GM21825 (cell line): ENCODE data around the gene B3GNT2.
"Not testable (repeated sequence)": the region's sequence is repeated elsewhere in the genome, so short reads cannot be mapped to it uniquely, and the experiment has no call there.

Experiments used
- ATAC-seq: cut with Tn5 transposase; IDR thresholded peaks from one replicate; pipeline ENCODE4 v1.9.1; 2021; ENCODE audit warnings: mild to moderate bottlenecking, moderate library complexity; ENCODE audit not compliant: unreplicated experiment

The B3GNT2 gene, protein sequence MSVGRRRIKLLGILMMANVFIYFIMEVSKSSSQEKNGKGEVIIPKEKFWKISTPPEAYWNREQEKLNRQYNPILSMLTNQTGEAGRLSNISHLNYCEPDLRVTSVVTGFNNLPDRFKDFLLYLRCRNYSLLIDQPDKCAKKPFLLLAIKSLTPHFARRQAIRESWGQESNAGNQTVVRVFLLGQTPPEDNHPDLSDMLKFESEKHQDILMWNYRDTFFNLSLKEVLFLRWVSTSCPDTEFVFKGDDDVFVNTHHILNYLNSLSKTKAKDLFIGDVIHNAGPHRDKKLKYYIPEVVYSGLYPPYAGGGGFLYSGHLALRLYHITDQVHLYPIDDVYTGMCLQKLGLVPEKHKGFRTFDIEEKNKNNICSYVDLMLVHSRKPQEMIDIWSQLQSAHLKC

DNA sequence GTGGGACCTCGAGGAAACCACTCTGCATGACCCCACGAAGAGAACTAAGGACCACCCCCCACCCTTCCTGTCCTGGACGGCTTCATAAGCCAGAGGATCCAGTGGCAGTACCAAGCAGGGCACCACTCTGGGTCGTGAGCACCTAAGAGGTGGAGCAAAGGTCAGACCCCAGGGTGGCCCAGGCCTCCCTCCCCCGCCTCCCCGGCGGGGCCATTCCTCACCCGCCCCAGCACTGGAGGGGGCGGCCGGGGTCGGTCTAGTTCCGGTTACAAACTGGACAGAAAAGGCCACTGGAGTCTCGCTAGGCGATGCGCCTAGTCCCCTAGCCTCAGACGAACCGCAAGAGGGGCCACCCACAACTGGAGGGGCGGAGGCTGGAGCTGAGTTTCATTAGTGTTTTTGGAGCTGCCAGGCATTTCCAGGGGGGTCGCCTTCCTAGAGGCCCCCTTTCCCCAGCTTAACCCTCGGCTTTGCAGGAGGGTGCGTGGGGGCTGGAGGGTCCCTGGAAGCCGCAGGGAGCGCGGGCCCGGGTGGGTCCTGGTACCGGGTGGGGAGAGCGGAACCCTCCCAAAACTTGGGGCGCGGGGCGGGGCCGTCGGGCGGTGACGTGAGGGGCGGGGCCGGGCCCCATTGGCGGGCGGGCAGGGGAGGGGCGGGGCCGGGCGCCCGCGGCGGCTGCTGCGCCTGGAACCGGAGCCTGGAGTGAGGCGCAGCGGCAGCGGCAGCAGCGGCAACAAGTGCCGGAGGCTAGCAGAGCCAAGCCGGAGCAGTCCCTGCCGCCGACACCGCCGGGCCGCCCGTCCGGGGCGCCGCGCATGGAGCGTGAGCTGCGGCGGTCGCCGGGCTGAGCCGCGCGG, at the start of gene B3GNT2:
Gene B3GNT2 (plus strand): TSS at position 695 of the 857 bp plus-strand sequence. CDS start 26,106 bp downstream, outside the sequence.
- peak; percentile 49 for ATAC-seq

DNA sequence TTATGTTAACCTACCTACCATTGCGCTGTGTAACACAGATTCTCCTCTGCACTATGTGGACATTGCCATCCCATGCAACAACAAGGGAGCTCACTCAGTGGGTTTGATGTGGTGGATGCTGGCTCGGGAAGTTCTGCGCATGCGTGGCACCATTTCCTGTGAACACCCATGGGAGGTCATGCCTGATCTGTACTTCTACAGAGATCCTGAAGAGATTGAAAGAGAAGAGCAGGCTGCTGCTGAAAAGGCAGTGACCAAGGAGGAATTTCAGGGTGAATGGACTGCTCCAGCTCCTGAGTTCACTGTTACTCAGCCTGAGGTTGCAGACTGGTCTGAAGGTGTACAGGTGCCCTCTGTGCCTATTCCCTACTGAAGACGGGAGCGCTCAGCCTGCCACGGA, 49.1 kb upstream of the B3GNT2 start:
- ATAC-seq = not testable (repeated sequence)

DNA sequence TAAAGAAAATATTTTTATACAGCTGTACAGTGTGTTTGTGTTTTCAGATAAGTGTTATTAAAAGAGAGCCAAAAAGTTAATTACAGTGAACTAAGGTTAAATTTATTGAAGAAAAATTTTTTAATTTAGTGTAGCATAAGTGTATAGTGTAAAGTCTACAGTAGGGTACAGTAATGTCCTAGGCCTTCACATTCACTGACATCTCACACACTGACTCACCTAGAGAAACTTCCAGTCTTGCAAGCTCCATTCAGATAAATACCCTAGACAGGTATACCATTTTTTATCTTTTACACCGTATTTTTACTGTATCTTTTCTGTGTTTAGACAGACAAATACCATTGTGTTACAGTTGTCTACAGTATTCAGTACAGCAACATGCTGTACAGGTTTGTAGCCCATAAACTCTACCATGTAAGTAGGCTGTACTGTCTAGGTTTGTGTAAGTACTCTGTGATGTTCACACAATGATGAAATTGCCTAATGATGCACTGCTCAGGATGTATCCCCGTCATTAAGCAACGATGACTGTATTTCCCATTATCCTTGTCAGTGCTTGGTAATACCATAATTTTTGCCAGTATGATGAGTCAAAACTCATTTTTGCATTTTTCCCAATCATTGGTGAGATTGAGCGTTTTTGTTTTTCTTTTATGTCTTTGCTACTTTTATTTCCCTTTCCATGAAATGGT, 48.2 kb upstream of the B3GNT2 start:
- no peak for ATAC-seq

DNA sequence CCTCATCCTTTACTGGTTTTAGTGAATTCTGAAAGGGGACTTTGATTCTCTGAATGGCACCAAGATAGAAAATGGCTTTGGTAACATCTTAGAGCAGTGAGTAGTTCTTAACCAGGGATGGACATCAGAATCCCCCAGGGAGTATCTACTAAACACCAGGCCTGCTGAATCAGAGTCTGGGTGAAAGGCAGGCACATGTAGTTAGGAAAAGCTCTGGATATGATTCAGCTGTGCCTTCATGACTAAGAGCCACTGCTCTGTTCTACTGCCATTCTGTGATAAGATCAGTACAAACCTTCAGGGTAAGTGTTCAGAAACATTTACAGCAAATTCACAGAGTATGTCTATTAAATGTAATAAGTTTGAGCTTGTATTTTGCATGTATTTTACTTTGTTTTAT, 46.2 kb upstream of the B3GNT2 start:
- ATAC-seq = no peak

DNA sequence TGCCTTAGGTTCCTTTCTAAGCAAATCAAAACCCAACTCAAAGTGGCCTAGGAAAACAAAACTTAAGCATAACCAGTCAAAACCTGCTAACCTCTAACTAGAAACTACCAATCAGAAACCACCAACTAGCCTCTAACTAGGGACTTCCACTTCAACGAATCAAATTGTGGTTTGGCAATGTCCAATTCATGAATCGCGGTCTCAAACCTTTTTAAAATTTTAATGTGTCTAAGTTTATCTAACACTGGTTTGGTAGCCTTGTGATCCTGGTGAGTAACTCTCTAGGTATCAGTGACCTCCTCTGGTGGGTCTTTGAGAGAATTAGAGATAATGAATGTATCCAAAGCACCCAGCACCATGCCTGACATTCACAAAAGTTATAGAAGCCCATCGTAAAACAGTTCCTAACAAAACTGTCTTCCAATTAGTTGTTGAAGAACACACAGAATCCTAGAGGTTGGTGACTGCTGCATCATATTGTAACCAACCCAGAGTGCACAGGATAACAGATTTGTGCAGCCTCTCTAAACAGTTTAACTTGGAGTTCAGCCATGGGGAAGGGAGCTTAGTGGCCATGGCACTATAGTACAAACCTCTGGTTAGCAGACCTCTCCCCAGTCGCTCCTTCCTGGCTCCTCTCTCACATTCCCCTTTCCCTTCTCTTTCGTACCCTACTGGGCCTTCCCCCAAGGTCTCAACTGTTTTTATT, 45.2 kb upstream of the B3GNT2 start:
- no peak for ATAC-seq

DNA sequence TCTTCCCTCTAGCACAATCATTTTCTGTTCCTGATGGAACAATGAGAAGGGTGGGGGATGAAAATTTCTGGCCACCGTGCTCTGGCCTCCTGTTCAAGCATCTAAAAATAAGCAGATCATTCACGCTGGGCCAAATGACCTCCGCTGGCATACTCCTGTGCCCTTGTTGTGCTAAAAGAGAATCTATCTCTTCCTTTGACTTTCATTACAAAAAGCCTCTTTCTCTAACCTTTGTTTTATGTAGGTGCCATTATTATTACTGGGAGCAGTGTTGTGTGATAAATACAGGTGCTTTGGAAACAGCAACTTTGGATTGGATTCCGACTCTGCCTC, 44.6 kb upstream of the B3GNT2 start:
- ATAC-seq = no peak

DNA sequence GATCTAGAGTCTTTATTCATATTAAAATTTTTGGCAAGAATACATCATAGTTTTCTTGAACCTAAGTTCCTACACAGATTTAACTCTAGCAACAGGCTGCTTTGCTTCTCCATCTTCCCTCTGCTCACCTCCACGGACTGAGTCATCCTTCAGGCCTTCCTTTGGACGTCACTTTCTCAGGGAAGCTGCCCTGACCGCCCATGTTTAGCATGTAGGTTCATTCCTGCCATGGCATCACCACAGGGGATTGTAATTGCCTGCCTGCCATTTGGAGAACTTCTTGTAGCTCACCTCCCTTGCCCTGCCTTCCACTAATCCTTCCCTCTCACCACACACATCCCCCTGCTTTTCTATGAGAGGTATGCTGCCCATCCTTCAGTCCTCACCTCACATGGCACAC, 43.9 kb upstream of the B3GNT2 start:
- ATAC-seq = no peak

DNA sequence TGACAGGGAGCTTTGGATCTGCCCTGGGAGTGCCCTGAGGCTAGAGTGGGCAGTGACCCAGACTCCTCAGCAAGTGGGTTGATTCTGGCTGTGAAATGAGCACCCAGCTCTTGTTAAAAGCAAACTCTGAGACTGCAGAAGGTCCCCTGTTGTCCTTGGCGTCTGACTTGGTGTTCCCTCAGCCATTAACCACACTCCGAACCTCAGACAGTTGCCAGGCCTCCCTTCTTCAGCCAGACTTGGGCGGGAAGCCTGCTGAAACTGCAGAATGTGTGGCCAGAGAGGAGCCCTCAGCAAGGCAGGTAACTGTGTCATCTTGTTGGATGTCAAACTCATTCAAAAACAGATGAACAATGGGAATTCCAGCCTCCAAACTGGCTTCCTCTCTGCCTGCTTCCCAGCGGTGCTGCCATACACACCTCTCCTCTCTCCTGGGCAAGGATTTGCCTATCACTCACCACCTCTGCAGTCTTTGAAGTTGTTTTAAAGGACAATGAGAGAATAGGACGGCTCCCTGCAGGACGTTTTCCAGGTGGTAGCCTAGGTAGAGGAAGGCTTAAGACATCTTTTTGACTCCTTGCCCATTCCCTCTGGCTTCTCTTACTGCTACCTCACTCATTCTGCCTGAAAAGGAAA, 38.9 kb upstream of the B3GNT2 start:
- no peak for ATAC-seq

DNA sequence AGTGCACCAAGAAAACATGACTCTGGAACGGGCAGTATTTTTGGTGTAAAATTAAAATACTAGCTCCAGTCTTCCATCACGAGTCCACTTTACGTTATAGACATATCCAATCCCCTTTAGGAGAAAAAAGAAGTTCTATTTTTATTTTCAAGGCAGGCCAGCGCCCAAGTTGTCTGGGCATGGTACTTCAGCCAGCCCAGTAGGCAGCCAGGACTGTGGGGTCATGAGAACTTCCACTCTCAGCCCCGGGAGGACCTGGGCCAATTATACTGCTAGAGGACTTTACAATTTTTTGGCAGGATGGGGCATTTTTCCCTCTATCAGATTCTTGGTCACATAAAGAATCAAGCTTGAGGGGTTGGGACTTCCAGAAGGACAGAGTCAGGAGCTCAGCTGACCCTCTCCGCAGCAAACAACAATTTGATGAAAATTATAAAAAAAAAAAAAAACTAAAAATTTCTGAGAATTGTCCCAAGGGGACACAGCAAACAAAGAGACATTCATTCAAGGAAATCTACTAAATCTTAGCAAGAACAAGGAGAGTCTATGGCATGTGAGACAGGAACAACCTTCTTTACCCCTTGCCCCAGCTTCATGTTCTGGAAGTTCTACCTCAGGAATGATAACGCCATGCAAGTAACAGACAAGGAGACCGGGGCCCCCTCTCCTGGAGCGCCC, 37.3 kb upstream of the B3GNT2 start:
- ATAC-seq = no peak

DNA sequence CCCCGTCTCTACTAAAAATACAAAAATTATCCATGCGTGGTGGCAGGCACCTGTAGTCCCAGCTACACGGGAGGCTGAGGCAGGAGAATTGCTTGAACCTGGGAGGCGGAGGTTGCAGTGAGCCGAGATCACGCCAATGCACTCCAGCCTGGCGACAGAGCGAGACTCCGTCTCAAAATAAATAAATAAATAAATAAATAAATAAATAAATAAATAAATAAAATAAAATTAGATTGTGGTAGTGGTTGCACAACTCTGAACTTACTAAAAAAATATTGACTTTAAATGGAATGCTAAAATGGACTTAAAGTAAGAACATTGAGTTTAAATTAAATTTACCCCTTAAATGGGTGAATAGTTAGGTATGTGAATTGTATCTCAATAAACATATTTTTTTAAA, 35.2 kb upstream of the B3GNT2 start:
- not testable (repeated sequence) for ATAC-seq

DNA sequence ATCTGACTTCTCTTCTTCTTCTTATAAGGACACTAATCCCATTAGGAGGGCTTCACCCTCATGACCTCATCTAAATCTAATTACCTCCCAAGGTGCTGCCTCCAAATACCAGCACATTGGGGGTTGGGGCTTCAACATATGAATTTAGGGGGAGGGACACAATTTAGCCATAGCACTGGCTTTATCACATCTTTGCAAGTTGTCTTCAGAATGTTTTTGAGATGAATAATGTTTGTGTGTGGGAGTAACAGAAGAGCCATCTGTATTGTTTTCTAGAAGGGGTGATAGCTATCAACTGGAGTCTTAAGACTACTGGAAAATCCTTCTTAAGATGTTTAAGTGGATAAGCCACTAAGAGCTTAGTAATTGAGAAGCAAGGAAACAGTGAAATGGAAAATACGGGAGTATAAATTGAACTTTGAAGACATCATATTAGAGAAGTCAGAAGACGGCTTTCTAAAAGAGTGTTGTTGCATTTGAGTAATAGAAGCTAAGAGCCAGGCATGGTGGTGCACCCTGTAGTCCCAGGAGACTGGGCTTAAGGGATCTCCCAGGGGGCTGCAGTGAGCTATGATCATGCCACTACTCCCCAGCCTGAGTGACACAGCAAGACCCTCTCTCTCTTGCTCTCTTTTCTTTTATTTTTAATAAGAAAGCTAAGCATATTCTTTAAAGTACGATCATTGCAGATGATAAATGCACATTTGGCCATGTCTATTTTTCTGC, 32.6 kb upstream of the B3GNT2 start:
- ATAC-seq = no peak

DNA sequence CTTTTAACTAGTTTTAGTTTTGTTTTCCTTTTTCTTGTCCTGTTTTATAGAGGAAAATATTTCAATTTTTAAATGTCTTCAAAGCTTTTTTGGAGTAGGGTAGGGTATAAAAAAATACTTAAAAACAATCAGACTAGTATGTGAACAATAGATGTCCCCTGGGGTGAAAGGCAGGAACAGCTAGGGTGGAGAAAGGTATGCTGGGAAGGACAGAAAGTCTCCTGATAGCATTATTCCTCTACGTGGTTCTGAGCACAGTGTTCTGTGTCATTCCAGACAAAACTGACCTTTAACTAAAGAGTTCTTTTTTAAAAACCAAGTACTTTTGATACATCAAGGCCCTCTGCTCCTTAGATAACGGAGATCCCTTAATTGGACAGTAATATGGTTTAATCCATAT, 32.1 kb upstream of the B3GNT2 start:
- no peak for ATAC-seq

DNA sequence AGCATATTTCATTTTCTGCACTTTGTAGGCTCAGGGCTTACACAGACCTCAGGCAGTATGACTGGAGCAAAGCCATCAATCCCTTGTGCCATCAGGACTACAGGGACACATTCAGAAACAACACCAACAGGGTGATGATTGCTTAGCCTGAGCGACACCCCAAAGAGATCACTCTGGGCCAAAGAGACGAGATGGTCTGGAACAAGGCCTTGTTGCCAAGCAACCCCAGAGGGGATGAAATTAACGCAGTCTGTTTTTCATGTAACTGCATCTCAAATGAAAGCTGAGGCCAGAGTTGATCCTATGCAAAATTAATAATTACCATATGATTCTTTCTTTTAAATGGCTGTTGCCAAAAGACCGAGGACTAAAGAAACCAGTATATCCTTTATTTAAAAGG, 20.2 kb upstream of the B3GNT2 start:
- ATAC-seq = no peak

DNA sequence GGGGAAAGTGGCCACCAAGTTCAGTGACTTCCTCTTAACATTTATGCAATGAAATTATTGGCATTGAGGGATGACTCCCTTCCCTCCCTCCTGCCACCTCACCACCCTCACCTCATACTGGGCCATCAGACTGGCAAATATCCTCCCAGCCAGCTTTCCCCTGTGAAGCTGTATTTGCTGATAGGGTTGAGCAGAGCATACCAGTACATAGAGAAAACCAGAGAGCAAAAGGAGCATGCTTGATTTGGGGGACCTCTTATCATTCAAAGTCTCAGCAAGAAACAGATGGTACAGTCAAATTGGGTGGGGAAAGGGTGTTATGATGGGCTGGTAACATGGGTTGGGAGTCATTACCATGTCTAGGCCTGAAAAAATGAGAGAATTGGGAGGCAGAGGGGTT, 19.1 kb upstream of the B3GNT2 start:
- no peak for ATAC-seq

DNA sequence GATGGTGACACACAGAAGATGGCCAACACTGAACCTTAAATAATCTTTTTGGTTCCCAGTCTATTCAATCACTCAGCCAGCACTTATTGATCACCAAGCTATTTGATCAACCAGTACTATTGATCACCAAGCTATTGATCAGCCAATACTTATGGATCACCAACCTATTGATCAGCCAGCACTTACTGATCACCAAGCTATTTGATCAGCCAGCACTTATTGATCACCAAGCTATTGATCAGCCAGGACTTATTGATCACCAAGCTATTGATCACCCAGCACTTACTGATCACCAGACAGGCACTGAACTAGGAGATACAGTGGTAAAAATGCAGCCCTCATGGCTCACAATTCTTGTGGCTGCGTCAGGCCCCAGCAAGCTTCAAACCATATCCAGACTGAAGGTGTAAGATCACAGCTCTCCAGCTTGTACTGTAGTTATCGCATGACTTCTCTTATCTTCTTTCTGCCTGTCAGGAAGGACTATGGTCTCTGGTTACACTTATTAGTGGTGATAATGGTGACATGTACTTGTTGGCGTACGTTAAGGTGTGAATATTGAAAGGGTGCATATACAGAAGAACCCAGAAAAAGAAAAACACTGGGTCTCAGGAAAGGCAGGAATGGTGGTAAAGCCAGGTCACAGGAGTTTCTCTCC, 18.4 kb upstream of the B3GNT2 start:
- no peak for ATAC-seq

DNA sequence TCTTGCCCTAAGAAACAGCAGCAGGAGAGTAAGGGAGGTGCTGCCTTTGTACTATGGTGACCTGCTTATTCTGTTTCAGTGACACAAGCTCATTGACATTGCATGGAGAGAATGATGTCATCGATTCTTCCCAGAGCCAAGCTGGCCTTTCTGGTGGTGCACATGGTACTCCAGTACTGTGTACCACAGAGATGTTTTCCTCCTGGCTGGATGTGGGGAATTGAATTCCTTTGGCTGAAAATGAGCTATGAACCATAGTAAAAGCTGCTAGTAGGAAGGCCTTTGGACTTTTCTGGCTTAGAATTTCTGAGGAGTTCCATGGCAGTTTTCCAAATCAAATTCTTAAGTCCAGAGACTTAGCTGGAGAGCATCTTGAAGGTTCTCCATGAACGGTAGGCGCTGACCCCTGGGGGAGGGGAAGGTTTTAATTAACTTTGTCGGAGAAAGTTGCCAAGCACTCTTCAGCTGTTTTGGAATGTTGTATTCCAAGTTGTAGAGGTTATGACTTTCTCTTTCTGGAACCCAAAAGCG, 17.1 kb upstream of the B3GNT2 start:
- ATAC-seq = no peak

DNA sequence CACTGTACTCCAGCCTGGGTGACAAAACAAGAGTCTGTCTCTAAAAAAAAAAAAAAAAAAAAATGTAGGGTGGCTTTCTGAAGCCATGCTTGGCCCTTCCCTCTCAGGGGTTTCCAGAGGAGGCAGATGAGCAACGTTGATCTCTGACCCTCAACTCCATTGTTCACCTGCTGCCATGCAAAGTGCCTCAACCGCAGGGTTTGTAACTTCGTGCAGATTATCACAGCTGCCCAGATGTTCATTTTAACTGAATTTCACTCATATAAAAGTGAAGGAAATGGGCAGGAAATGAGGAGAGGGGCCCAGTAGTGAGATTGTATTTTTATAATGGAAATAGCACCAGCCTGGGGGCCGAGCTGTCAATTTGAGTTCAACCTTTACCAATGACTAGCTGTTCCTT, 14.9 kb upstream of the B3GNT2 start:
- no peak for ATAC-seq

DNA sequence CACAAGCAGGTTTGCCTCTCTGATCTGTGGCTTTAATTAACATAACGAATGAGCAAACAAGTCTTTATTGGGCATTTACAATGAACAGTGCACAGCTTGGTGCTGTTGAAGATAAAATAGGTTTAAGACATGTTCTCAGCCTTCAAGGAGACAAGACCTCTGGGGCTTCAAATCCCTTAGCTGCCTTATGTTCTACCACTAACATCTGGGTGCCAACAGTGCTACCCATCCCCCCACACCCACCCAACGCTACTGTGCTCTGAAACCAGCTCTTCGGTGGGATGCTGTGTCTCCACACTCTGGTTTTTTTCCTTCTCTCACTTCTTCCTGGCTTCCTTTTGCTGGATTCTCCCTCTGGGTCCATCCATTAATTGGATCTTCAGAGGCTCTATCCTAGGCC, 14.1 kb upstream of the B3GNT2 start:
- ATAC-seq = no peak
